ENCODE results near the gene CISD3.

Gene CISD3

GRCh38 chr17:38707678-38708351, 22.3 kb upstream of the CISD3 start:
- TF ChIP-seq POLR2AphosphoS5 (IDR thresholded peaks at IDR 0.05; ENCODE audit: low read depth, low read length) (no peak), REST (IDR thresholded peaks at IDR 0.05; ENCODE audit: insufficient read depth in 1 of 2, low read depth in 2 of 2, low read length in 2 of 2) (no peak), TAF1 (IDR thresholded peaks at IDR 0.05; ENCODE audit: borderline replicate concordance, insufficient read depth, low read length) (no peak), SIN3A (IDR thresholded peaks at IDR 0.05; ENCODE audit: borderline replicate concordance, insufficient read depth, low read length) (no peak), FOXP2 (optimal IDR thresholded peaks at IDR 0.05; ENCODE audit: borderline replicate concordance, extremely low read depth, extremely low read length, insufficient read depth) (no peak)

- TF ChIP-seq SIN3A (IDR thresholded peaks at IDR 0.05; ENCODE audit: borderline replicate concordance, insufficient read depth, low read length) (no peak), TAF1 (IDR thresholded peaks at IDR 0.05; ENCODE audit: borderline replicate concordance, insufficient read depth, low read length) (no peak), POLR2AphosphoS5 (IDR thresholded peaks at IDR 0.05; ENCODE audit: low read depth, low read length) (no peak), REST (IDR thresholded peaks at IDR 0.05; ENCODE audit: insufficient read depth in 1 of 2, low read depth in 2 of 2, low read length in 2 of 2) (no peak), FOXP2 (optimal IDR thresholded peaks at IDR 0.05; ENCODE audit: borderline replicate concordance, extremely low read depth, extremely low read length, insufficient read depth) (no peak)
Measured at GRCh38 chr17:38709104-38709820, 20.9 kb upstream of the CISD3 start.

- TF ChIP-seq TAF1 (IDR thresholded peaks at IDR 0.05; ENCODE audit: borderline replicate concordance, insufficient read depth, low read length) (no peak), FOXP2 (optimal IDR thresholded peaks at IDR 0.05; ENCODE audit: borderline replicate concordance, extremely low read depth, extremely low read length, insufficient read depth) (no peak), POLR2AphosphoS5 (IDR thresholded peaks at IDR 0.05; ENCODE audit: low read depth, low read length) (no peak)
Measured at GRCh38 chr17:38709864-38710603, 20.1 kb upstream of the CISD3 start.

GRCh38 chr17:38710604-38710962, 19.6 kb upstream of the CISD3 start:
- TF ChIP-seq SIN3A (IDR thresholded peaks at IDR 0.05; ENCODE audit: borderline replicate concordance, insufficient read depth, low read length) = no peak
- TF ChIP-seq POLR2AphosphoS5 (IDR thresholded peaks at IDR 0.05; ENCODE audit: low read depth, low read length) = no peak
- no peak for TF ChIP-seq REST (IDR thresholded peaks at IDR 0.05; ENCODE audit: insufficient read depth in 1 of 2, low read depth in 2 of 2, low read length in 2 of 2)
- TF ChIP-seq TAF1 (IDR thresholded peaks at IDR 0.05; ENCODE audit: borderline replicate concordance, insufficient read depth, low read length) = no peak
- TF ChIP-seq FOXP2 (optimal IDR thresholded peaks at IDR 0.05; ENCODE audit: borderline replicate concordance, extremely low read depth, extremely low read length, insufficient read depth) = no peak

GRCh38 chr17:38710985-38711384, 19.2 kb upstream of the CISD3 start:
- TF ChIP-seq POLR2AphosphoS5 (IDR thresholded peaks at IDR 0.05; ENCODE audit: low read depth, low read length) (no peak), TAF1 (IDR thresholded peaks at IDR 0.05; ENCODE audit: borderline replicate concordance, insufficient read depth, low read length) (no peak), SIN3A (IDR thresholded peaks at IDR 0.05; ENCODE audit: borderline replicate concordance, insufficient read depth, low read length) (no peak), REST (IDR thresholded peaks at IDR 0.05; ENCODE audit: insufficient read depth in 1 of 2, low read depth in 2 of 2, low read length in 2 of 2) (no peak), FOXP2 (optimal IDR thresholded peaks at IDR 0.05; ENCODE audit: borderline replicate concordance, extremely low read depth, extremely low read length, insufficient read depth) (no peak)
